DOHH2 (cell line): ENCODE results near the gene SKA1.

Experiments used
- H3F3A ChIP-seq: fragments of 200-600 bp; sonication (generic), shearing (Covaris generic); 2 replicates; pipeline ENCODE4 v1.6.0; 2016; ENCODE audit warnings: antibody characterized with exemption, mild to moderate bottlenecking; ENCODE audit not compliant: control insufficient read depth, insufficient read depth
- H3K27ac ChIP-seq: fragments of 200-600 bp; sonication (generic); 2 replicates; pipeline ENCODE4 v1.5.1; 2014; ENCODE audit warnings: low read depth, mild to moderate bottlenecking, low read length, moderate library complexity
- H3K27me3 ChIP-seq: fragments of 200-600 bp; sonication (generic); 2 replicates; pipeline ENCODE4 v1.6.1; 2014; ENCODE audit warnings: mild to moderate bottlenecking, low read length, mixed read lengths; ENCODE audit not compliant: control insufficient read depth
- H3K36me3 ChIP-seq: fragments of 200-600 bp; sonication (generic); 2 replicates; pipeline ENCODE4 v1.6.1; 2014; ENCODE audit warnings: mild to moderate bottlenecking, low read length, moderate library complexity, mixed read lengths; ENCODE audit not compliant: control insufficient read depth
- H3K4me1 ChIP-seq: fragments of 200-600 bp; sonication (generic); 2 replicates; pipeline ENCODE4 v1.6.1; 2014; ENCODE audit warnings: mild to moderate bottlenecking, low read length, mixed read lengths; ENCODE audit not compliant: control insufficient read depth
- H3K4me2 ChIP-seq: fragments of 200-600 bp; sonication (generic); 2 replicates; pipeline ENCODE4 v1.6.0; 2014; ENCODE audit warnings: mild to moderate bottlenecking, low read length, moderate library complexity
- H3K4me3 ChIP-seq: fragments of 200-600 bp; sonication (generic); 2 replicates; pipeline ENCODE4 v1.5.1; 2014; ENCODE audit warnings: mild to moderate bottlenecking, low read length, mixed read lengths
- H3K79me2 ChIP-seq: fragments of 200-600 bp; sonication (generic); 2 replicates; pipeline ENCODE4 v1.6.1; 2014; ENCODE audit warnings: mild to moderate bottlenecking, low read length, mixed read lengths; ENCODE audit not compliant: control insufficient read depth
- H3K9me2 ChIP-seq: fragments of 200-600 bp; sonication (generic); replicated peaks from 2 replicates; pipeline ENCODE4 v1.6.1; 2014; ENCODE audit warnings: mild to moderate bottlenecking, low read length, mixed read lengths; ENCODE audit not compliant: control insufficient read depth
- H3K9me3 ChIP-seq: fragments of 200-600 bp; sonication (generic); 2 replicates; pipeline ENCODE4 v1.6.1; 2014; ENCODE audit warnings: antibody characterized with exemption, low read length, mixed read lengths; ENCODE audit not compliant: control insufficient read depth, insufficient read depth
- H4K20me1 ChIP-seq: fragments of 200-600 bp; sonication (generic); 2 replicates; pipeline ENCODE4 v1.6.0; 2014; ENCODE audit warnings: low read depth, mild to moderate bottlenecking, antibody characterized with exemption, low read length, moderate library complexity; ENCODE audit not compliant: control insufficient read depth, insufficient read depth
- CTCF ChIP-seq: fragments of 200-600 bp; sonication (generic); IDR thresholded peaks from one replicate; pipeline ENCODE4 v1.5.1; 2014; ENCODE audit warnings: antibody characterized with exemption, mild to moderate bottlenecking, low read depth, low read length; ENCODE audit not compliant: poor library complexity, severe bottlenecking
- EZH2phosphoT487 ChIP-seq: fragments of 200-600 bp; sonication (generic); IDR thresholded peaks from 2 replicates; pipeline ENCODE4 v1.6.1; 2017; ENCODE audit warnings: borderline replicate concordance, mild to moderate bottlenecking, antibody characterized with exemption, low read length, moderate library complexity, mixed read lengths

Gene SKA1

GRCh38 chr18:50331691-50332090 is 43.2 kb upstream of the SKA1 start:
- H3K4me1 ChIP-seq, result peaks cover 34% of the 10 kb centered on the region
- no peaks in the 10 kb centered on the region for H3K79me2 ChIP-seq
- H3F3A ChIP-seq, result no peaks in the 10 kb centered on the region; the same call in 1 of the 2 replicates
- H3K36me3 ChIP-seq, result no peaks in the 10 kb centered on the region
- no peaks in the 10 kb centered on the region for H3K9me2 ChIP-seq
- TF ChIP-seq EZH2phosphoT487 (no peak), CTCF (no peak)
- no peaks in the 10 kb centered on the region for H4K20me1 ChIP-seq
- H3K4me2 ChIP-seq, result no peak overlapping the region
- H3K27me3 ChIP-seq, result peaks cover 10% of the 10 kb centered on the region
- no peak overlapping the region for H3K27ac ChIP-seq
- H3K4me3 ChIP-seq, result no peak overlapping the region
- H3K9me3 ChIP-seq, result peaks cover 4% of the 10 kb centered on the region; the same call in 1 of the 2 replicates

GRCh38 chr18:50334546-50335152 is 40.2 kb upstream of the SKA1 start:
- H3K9me2 ChIP-seq, result no peaks in the 10 kb centered on the region
- peak overlapping the region; percentile 57 for H3K4me3 ChIP-seq
- H3K9me3 ChIP-seq, result peaks cover 4% of the 10 kb centered on the region; the same call in 1 of the 2 replicates
- H3K4me1 ChIP-seq, result peaks cover 46% of the 10 kb centered on the region
- no peaks in the 10 kb centered on the region for H3K36me3 ChIP-seq
- H3K27ac ChIP-seq, result no peak overlapping the region
- peaks cover 25% of the 10 kb centered on the region for H3K27me3 ChIP-seq
- H3K79me2 ChIP-seq, result no peaks in the 10 kb centered on the region
- H3K4me2 ChIP-seq, result peak overlapping the region; percentile 68
- TF ChIP-seq CTCF (no peak), EZH2phosphoT487 (peak; percentile 69; the same call in 1 of the 2 replicates)
- H3F3A ChIP-seq, result no peaks in the 10 kb centered on the region; the same call in 1 of the 2 replicates
- H4K20me1 ChIP-seq, result no peaks in the 10 kb centered on the region

DNA sequence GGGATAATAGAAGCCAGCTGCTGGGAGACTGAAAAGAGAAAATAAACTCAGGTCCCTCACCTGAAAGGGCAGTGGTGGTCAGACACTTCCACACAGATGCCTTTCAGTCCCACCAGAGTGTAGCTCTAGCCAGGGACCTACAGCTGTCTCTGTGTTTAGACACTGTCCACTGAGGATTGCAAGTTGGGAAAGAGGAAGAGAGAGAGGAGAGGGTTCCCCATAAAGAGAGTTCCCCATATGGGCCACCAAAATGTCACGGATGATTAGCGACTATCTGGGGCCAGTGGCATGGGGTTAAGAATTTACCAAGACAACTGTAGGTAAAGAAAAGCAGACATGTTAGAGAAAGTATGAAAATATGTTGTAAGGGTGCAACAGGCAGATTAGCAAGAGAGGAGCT is 36.7 kb upstream of the SKA1 start:
- peaks cover 25% of the 10 kb centered on the region for H3K27me3 ChIP-seq
- no peaks in the 10 kb centered on the region for H3K9me3 ChIP-seq
- H3K4me3 ChIP-seq, result no peak overlapping the region
- no peak overlapping the region for H3K4me2 ChIP-seq
- H3K9me2 ChIP-seq, result no peaks in the 10 kb centered on the region
- no peaks in the 10 kb centered on the region for H3K36me3 ChIP-seq
- peaks cover 38% of the 10 kb centered on the region for H3K4me1 ChIP-seq
- TF ChIP-seq CTCF, result no peak
- no peak for TF ChIP-seq EZH2phosphoT487
- H3K27ac ChIP-seq, result no peak overlapping the region
- no peaks in the 10 kb centered on the region; the same call in none of the 2 replicates for H3F3A ChIP-seq
- no peaks in the 10 kb centered on the region for H3K79me2 ChIP-seq
- H4K20me1 ChIP-seq, result no peaks in the 10 kb centered on the region
